Activated CD8-positive, alpha-beta memory T cell treated with anti-CD3 and anti-CD28 coated beads for 48 hours (primary cell): ENCODE data around the gene AP2B1.

ENCODE experiments used
- DNase-seq, 3 experiments: peaks; one replicate each; pipeline ENCODE4 v3.0.0-alpha.2; 2020; ENCODE audit warnings: low read depth in 2 of 3, low spot score in 2 of 3

AP2B1 gene

GRCh38 chr17:35728551-35728950 lies 141.4 kb downstream of the AP2B1 start:
- no peak for DNase-seq

- no peak for DNase-seq
These were observed 142.3 kb downstream of the AP2B1 start for GRCh38 chr17:35729405-35729833.

DNA sequence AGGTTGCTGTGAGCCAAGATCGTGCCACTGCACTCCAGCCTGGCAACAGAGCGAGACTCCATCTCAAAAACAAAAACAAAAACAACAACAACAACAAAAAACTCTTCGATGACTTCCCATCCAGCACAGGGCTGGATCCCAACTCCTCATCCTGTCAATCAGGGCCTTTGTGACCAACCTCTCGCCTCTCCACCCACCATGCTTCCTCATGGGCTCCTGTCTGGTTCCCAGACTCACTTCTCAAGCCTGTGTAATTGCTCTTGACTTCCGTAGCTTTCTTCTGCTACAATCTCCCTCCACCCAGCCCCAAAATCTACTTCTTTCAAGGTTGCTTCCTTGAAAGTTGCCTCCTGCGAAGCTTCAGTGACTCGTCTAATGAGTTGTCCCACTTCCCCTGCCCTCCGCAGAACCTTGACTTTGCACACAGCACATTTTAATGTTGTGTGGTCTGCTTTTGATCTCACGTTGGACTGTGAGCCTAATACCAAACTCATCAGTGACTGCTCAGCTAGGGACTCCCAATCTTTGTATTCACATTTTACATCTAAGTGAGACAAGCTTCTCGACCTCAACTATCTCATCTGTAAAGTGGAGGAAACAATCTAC lies 143.4 kb downstream of the AP2B1 start:
- DNase-seq: no peak

DNA sequence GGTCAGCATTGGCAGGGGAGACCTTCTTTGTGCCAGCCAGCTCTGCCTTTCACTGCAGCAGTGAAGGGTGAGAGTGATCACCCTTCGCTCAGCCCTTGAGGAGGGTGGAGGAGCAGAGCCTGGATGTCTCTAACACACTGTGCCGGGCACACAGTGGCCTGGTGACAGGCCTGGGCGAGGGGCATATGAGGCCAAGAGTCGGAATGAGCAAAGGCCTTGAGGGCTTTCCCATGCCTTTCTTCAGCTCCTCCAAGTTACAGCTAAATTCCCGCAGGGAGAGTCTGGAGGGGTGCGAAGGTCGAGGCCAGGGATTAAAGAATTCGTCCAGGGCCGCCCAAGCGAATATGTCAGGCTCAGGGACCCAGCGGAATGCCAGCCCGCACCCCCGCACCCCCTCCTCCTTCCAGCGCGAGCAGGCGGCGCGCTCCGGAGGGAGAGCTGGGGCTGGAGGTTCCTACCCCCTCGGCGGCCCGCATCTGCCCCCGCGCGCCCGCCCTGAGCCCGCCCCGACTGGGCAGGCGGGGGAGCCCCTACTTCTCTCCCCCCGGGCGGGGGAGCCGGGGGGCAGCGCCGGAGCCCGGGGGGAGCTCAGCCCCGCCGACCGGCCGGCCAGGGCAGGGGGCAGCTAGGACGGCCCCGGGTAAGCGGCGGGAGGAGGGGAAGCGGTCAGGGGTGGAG lies 144.3 kb downstream of the AP2B1 start, which contains the start of gene RASL10B:
RASL10B (plus strand) TSS at position 401 of the 678 bp plus-strand sequence. CDS start 3,546 bp downstream, outside the sequence.
- DNase-seq: no peak

DNA sequence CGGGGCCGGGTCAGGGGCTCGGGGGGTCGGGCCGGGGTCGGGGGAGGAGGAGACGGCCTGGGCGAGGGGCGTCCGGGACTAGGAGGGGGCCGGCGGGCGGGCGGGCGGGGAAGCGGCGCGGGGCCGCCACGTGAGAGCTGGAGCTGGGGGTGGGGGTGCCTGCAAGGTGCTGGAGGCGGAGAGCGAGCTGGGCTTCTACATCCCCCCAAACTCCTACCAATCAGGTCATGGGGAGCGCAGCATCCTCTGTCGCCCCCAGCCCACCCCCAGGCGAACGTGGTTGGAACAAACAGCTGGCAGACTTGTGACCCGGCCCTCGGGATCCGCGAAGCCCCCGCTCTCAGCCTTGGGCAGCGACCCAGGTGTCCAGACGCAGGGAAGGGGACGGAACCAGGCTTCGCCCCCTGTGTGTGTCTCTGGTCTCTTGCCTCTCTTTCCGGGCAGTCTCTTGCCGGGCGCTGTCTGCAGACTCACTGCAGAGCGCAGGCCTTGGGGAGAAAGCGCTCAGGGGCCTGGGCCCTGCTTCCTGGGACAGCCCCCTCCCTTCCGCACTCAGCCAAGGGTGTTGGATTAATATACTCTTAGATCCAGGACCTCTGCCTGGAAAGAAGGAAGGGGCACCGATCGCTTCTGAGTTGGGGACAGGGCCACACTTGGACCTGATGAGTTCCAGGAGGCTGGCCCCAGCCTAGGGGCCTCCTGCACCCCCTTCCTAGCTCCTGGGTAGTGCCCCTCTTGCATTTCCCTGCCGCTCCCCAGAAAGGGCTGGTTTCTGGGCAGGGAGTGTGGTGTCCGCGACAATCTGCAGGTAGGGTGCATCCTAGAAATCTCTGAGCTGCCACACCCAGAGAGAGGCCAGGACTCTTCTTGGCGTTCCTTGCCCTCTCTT lies 145.0 kb downstream of the AP2B1 start:
- DNase-seq: no peak

DNA sequence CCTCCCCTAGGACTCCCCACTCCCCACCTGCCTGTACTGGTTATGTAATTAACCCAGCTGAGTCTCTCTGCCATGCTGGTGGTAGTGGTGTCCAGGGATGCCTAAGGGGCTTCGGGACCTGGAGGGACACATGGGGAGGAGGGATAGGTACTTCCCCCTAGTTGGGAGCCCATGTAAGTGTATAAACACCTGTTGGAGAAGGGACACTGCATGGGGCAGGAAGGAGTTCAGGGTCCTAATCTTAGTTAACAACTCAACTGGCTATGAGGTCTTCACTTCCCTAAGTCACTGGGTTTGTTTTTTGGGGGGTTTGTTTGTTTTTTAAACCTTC lies 145.6 kb downstream of the AP2B1 start:
- DNase-seq: no peak

- DNase-seq: no peak
These were observed 146.2 kb downstream of the AP2B1 start for GRCh38 chr17:35733366-35733765.

DNA sequence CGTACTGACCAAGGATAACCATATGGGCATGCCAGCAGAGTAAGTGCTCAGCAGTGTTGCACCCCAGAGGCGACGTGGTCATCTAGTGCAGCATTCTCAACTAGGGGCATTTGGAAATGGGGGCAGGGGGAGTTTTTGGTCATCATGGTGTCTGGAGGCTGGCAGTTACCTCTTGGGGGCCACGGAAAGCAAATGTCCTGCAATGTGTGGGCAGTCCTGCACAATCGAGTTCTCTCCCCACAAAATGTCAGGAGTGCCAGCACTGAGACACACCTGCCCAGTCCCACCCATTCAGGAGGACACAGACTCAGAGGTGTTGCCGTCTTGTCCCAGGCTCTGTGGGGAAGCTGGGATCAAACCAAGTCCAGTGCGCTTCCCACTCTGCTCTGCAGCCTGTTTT lies 147.3 kb downstream of the AP2B1 start:
- no peak for DNase-seq

DNA sequence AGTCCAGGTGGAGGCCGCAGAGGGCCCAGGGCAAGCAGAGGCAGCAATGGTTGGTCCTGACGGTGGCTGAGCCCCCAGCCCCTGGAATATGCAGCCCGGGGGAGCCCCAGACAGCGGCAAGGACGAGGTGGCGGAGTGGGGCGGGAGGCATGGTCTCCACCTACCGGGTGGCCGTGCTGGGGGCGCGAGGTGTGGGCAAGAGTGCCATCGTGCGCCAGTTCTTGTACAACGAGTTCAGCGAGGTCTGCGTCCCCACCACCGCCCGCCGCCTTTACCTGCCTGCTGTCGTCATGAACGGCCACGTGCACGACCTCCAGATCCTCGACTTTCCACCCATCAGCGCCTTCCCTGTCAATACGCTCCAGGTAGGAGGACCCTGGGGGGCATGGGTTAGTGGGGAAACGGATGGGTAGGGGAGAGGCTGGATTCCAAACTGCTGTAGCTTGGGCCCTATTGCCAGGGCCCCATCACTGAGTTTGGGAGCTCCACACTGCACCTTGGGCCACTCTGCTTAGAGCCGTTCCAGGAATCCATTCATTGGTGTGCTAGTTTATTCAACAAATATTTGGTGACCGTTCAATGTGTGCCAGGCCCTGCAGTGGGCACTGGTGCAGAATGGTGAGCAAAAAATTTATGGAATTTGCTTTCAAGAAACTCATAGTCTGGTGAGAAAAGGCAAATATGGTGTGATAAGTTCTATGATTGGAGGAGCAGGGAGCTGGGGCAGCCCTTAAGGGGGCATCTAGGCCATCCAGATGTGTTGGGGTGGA lies 148.1 kb downstream of the AP2B1 start:
- no peak for DNase-seq

GRCh38 chr17:35736236-35736635 lies 149.1 kb downstream of the AP2B1 start:
- no peak for DNase-seq

DNA sequence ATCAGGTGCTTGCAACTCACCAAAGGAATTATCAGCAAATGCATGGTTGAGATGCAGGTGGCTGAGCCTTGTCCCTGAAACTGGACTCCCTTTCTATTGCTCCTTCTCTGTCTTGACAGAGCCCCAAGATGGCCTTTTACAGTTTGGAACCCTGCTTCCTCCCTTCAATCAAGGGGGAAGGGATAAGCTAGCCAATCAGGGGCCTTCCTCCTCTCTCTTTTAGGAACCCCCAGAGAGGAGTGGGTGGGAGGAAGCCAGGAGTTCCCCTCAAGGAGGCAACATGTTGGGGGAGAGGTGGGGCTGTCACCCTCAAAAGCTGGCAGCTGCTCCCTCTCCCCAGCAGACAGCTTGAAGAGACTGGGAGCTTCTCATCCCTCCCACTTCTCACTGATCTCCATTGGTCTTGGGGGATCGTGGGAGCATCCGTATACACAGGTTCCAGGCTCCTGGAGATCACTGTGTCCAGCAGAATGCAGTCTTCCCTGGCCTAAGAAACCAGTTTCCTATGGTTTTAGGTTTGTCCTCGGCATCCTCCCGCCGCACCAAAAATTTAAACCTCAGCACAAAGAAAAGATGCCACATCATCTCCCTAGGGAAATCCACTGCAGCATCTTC lies 151.5 kb downstream of the AP2B1 start:
- DNase-seq: no peak

DNA sequence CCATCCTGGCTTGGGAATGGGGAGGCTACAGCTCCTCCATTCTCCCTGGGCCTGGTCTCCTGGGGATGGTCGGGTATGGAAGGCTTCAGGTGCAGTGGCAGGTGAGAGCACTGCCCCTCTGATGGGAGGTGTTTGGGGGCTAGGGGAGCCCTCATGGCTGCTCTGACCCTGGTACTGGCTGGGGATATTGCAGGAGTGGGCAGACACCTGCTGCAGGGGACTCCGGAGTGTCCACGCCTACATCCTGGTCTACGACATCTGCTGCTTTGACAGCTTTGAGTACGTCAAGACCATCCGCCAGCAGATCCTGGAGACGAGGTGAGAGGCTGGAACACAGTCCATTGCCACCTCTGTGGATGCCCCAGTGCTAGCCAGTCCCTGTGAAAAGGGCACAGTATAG lies 153.1 kb downstream of the AP2B1 start:
- no peak for DNase-seq

DNA sequence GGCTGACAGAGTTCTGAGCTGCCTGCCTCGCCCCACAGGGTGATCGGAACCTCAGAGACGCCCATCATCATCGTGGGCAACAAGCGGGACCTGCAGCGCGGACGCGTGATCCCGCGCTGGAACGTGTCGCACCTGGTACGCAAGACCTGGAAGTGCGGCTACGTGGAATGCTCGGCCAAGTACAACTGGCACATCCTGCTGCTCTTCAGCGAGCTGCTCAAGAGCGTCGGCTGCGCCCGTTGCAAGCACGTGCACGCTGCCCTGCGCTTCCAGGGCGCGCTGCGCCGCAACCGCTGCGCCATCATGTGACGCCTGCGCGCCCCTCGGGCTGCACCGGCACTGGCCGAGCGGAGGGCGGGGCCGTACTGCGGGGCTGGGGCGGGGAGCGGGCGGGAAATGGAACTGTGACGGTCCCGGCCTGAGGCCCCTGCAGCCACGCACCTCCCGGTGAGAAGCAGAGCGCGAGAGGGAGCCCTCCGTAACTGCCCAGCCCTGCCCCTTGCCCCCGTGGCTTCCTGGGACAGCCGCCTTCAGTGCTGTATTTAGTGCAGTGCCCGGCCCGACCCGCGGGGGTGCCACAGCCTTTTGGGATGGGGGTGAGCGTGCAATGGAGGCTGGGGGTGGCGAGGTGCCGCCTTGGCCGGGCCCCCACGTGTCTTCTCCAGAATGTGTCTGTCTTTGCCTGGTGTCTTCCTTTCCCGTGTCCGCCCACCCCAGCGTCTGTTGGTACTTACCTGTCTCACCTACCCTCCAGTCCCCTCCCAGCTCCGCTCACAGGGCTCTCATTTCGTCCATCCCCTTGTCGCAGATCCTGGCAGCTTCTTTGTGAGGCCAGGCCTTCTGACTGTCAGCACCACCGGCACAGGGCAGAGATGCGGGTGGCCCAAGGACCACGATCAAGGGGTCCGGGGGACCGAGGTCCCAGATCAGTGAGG lies 154.1 kb downstream of the AP2B1 start:
- no peak for DNase-seq

- no peak for DNase-seq
These were observed 155.4 kb downstream of the AP2B1 start for GRCh38 chr17:35742496-35742895.

- DNase-seq: no peak
These were observed 155.9 kb downstream of the AP2B1 start for GRCh38 chr17:35742896-35743477.

- no peak for DNase-seq
These were observed 156.7 kb downstream of the AP2B1 start for GRCh38 chr17:35743626-35744328.

GRCh38 chr17:35744830-35745229 lies 157.7 kb downstream of the AP2B1 start:
- DNase-seq: no peak

DNA sequence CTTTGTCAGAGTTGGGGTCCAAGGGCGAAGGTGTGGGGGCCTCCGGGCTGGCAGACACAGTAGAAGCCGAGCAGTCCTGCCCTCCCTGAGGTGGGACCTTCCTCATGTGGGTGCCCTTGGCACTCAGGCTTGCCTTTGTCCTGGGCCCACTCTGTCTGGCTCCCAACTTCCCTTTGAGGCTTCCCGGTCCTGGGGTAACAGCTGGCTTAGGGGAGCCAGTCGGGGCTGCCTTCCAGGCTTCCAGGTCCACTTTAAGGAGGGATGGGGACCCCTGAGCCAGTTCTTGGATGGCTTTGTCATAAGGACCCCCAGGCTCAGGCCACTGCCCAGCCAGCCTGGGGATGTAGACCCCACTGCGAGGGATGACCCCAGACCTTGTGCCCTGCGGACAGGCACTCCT lies 158.1 kb downstream of the AP2B1 start:
- DNase-seq: no peak
